GM12891 (cell line): ENCODE data around the gene DDX41.

Experiments used
- POLR2A ChIP-seq: IDR thresholded peaks from 2 replicates; pipeline ENCODE4 v1.6.1; 2011; ENCODE audit warnings: low read depth, low read length, control low read depth
- POLR2AphosphoS5 ChIP-seq: IDR thresholded peaks from 2 replicates; pipeline ENCODE4 v1.6.1; 2011; ENCODE audit warnings: low read depth, low read length, control low read depth
- SPI1 ChIP-seq: IDR thresholded peaks from 2 replicates; pipeline ENCODE4 v1.6.1; 2011; ENCODE audit warnings: low read depth, low read length, control low read depth
- TAF1 ChIP-seq: IDR thresholded peaks from 2 replicates; pipeline ENCODE4 v1.6.1; 2011; ENCODE audit warnings: low read depth, low read length, control low read depth

DNA sequence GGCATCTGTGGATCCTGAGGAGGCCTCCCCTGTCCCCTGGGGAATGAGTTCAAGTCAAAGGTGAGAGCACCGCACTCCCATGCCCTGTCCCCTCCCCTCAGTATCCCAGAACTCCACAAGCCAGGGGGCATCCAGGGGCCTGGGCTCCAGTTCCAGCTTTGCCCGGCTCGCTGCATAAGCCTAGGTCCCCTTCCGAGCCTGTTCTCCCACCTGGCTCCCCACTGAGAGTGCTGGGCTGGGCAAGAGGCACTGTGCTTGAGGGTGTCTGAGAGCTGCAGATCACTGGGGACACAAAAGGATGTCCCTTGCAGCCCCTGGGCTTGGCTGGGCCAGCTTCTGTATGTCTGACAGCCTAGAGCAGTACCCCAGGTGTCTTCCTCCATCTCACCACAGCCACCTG lies 11.7 kb downstream of the DDX41 start:
- TF ChIP-seq POLR2A (0 out of 2 replicates have a peak, but pooled peaks have one; percentile 15), POLR2AphosphoS5 (no peak), TAF1 (no peak), SPI1 (no peak)
